RWPE1 (cell line): ENCODE results near the gene ASB1.

ENCODE experiments used
- CTCF ChIA-PET: fragments of 350-600 bp; sonication (Branson Sonifier 250); formaldehyde crosslinking; extraction: SDS; loops from one replicate; lab custom pipeline; 2021; lab: Yijun Ruan, JAX
- POLR2A ChIA-PET: fragments of 400-600 bp; formaldehyde crosslinking; extraction: SDS; loops from one replicate; lab custom pipeline; 2020; ENCODE audit warnings: antibody characterized with exemption; ENCODE audit not compliant: low non-redundant PET; lab: Yijun Ruan, JAX
- DNase-seq: peaks from one replicate; pipeline ENCODE4 v3.0.0; 2012; ENCODE audit warnings: low spot score
- H3K27ac ChIP-seq: fragments of 450-650 bp; 2 replicates; pipeline ENCODE4 v1.5.1; 2017
- TF ChIP-seq, protein P1 (sequence below): fragments of 450-650 bp; conservative IDR thresholded peaks from 2 replicates; pipeline ENCODE4 v1.5.1; 2017; ENCODE audit warnings: low read depth, mild to moderate bottlenecking

Gene ASB1

DNA sequence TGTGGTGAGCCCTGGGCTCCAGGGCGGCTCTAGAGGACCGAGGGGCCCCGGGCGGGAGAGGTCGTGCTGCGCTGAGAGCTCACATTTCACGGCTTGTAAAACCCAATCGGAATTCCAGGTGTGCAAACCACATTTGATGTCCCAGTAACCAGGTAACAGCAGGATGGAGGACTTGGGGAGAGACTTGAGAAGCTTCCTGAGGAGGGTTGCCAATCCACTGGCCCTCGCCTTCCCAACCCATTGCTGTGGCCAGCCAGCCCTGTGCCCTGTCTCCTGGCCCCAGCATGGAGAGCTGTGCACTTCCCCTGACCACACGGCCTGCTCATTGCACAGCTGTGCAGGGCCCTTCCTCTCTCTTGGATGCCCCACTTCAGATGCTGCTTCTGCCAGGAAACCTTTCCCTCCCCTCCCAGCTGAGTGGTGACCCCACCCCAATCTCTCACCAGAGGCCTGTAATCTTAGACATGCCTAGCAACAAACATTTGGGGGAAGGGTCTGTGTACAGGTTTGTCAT, 39.6 kb downstream of the ASB1 start:
- TF ChIP-seq, protein P1, sequence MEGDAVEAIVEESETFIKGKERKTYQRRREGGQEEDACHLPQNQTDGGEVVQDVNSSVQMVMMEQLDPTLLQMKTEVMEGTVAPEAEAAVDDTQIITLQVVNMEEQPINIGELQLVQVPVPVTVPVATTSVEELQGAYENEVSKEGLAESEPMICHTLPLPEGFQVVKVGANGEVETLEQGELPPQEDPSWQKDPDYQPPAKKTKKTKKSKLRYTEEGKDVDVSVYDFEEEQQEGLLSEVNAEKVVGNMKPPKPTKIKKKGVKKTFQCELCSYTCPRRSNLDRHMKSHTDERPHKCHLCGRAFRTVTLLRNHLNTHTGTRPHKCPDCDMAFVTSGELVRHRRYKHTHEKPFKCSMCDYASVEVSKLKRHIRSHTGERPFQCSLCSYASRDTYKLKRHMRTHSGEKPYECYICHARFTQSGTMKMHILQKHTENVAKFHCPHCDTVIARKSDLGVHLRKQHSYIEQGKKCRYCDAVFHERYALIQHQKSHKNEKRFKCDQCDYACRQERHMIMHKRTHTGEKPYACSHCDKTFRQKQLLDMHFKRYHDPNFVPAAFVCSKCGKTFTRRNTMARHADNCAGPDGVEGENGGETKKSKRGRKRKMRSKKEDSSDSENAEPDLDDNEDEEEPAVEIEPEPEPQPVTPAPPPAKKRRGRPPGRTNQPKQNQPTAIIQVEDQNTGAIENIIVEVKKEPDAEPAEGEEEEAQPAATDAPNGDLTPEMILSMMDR = no peak
- H3K27ac ChIP-seq = no peak overlapping the region
- no peak for DNase-seq
- ChIA-PET CTCF (interaction anchor here (1.7 kb wide), 1 partner anchor 95 kb away, joined by 10 read pairs; no protein-coding TSS in a partner anchor), POLR2A (no interaction called here)

DNA sequence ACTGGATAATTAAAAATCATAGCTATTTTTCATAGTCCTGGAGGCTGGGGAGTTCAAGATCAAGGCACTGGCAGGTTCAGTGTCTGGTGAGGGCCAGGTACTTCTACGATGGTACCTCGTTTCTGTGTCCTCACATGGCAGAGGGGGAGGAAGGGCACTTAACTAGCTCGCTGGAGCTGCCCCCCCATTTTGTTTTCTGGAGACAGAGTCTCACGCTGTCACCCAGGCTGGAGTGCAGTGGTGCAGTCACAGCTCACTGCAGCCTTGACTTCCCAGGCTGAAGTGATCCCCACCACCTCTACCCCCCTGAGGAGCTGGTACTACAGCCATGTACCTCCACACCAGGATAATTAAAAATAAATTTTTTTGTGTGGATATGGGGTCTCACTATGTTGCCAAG, 40.3 kb downstream of the ASB1 start:
- ChIA-PET CTCF (interaction anchor here (0.9 to 1.7 kb wide), 2 partner anchors 46 to 96 kb away, joined by 3 to 10 read pairs; no protein-coding TSS in a partner anchor), POLR2A (no interaction called here)
- no peak overlapping the region for H3K27ac ChIP-seq
- DNase-seq = no peak
- TF ChIP-seq, protein P1 = no peak

DNA sequence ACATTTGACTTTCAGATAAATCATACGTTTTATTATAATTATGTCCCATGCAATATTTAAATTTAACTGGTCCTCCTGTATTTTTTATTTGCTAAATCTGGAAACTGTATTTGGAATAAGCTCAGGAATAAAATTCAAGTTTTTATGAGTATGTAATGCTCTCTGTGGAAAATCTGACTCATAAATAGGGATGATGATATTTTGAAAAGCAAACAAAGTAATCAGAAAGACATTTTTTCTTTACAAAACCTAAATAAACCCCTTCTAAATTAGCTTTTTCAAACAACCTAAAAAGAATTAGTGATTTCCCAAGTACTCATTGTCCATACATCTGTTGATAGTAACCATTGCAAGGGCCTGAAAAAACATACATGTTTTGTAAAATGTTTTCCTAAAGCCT, 41.1 kb downstream of the ASB1 start:
- POLR2A ChIA-PET = no interaction called here

DNA sequence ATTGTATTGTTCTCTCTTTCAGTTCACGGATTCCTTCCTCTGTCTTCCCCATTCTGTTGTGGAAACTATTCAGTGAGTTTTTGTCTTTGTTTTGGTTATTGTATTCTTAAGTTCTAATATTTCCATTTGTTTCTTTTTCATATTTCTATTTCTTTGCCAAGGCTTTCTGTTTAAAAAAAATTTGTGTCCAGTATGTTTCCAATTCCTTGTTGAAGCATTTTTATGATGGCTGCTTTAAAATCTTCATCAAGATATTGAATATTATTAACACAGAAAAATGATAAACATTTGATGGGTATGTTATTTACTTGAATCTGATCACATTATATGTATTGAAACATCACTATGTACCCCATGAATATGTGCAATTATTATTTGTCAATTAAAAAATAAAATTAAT, 42.4 kb downstream of the ASB1 start:
- CTCF ChIA-PET = no interaction called here
- POLR2A ChIA-PET = no interaction called here
- TF ChIP-seq, protein P1 = no peak

More for the DNA sequence above, 41.1 kb downstream of the ASB1 start:
- H3K27ac ChIP-seq = no peak overlapping the region
- TF ChIP-seq, protein P1 = no peak
- CTCF ChIA-PET = interaction anchor here (0.8 to 1.7 kb wide), 3 partner anchors 97 to 618 kb away, joined by 3 to 10 read pairs (median 3); no protein-coding TSS in a partner anchor
- no peak for DNase-seq

DNA sequence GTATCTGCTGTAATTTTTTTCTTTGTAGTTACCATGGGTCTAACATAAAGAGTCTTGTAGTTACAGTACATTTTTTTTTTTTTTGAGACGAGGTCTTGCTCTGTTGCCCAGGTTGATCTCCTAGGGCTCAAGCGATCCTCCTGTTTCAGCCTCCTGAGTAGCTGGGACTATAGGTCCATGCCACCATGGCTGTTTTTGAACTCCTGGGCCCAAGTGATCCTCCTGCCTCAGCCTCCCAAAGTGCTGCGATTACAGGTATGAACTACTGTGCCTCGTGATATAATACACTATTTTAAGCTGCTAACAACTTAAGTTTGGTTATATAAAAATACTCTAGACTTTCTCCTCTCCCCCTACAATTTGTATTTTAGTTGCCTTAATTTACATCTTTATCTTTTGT, 46.3 kb downstream of the ASB1 start:
- CTCF ChIA-PET = no interaction called here
- TF ChIP-seq, protein P1 = no peak
- no peak for DNase-seq
- POLR2A ChIA-PET = no interaction called here
- H3K27ac ChIP-seq = no peak overlapping the region

More for the DNA sequence above, 42.4 kb downstream of the ASB1 start:
- no peak overlapping the region for H3K27ac ChIP-seq
- DNase-seq = no peak

DNA sequence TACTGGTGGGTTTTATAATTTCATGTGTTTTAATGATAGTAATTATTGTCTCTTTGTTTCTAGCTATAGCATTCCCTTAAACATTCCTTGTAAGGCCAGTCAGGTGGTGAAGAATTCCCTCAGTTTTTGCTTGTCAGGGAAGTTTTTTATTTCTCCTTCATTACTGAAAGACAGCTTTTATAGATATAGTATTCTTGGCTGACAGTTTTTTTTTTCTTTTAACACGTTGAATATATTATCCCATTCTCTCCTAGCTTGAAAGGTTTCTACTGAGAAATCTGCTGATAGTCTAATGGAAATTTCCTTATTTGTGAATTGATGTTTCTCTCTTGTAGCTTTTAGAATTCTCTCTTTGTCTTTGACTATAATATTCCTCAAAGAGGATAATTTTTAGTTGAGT, 46.8 kb downstream of the ASB1 start:
- CTCF ChIA-PET = interaction anchor here (0.7 kb wide), 1 partner anchor 313 kb away, joined by 4 read pairs; no protein-coding TSS in a partner anchor

More for the DNA sequence above, 46.8 kb downstream of the ASB1 start:
- TF ChIP-seq, protein P1 = no peak
- POLR2A ChIA-PET = no interaction called here
- no peak for DNase-seq
- no peak overlapping the region for H3K27ac ChIP-seq
